GM13976 (cell line): ENCODE data around the gene SNX4.

ENCODE experiments used
- DNase-seq: peaks from one replicate; pipeline ENCODE4 v3.0.0; 2012; ENCODE audit warnings: low spot score
- in situ Hi-C: fragments of 300-500 bp; cut with MboI; formaldehyde crosslinking; loops from one replicate; pipeline ENCODE4 v1.12.0; 2022; ENCODE audit warnings: low sequenced_read_pairs, mixed read lengths, inconsistent platforms; ENCODE audit not compliant: unreplicated experiment
- TF ChIP-seq, protein P1 (sequence below): IDR thresholded peaks from 2 replicates; pipeline ENCODE4 v1.5.1; 2012; ENCODE audit warnings: borderline replicate concordance, mild to moderate bottlenecking; ENCODE audit not compliant: insufficient read depth; ENCODE audit errors: extremely low read depth, missing control alignments, control extremely low read depth

The SNX4 gene

DNA sequence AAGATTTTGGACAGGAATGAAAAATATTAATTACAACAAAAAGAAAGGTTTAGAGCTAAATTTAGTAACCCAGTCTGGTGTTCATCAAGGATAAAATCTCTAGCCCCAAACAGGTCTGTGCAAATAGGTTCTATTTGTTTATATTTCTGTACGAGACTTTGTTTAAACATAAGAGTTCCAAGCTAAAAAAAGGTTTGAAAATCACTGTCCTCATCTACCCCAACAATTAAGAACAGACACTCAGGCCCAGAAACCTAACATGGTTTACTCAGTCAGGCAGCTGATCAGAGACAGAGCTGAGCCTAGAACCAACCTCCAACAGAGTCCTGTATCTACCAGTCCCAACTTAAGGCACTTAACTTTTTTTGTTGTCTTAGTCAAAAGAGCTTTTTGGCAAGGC lies 49.3 kb downstream of the SNX4 start:
- in situ Hi-C loops, result no loop called here

DNA sequence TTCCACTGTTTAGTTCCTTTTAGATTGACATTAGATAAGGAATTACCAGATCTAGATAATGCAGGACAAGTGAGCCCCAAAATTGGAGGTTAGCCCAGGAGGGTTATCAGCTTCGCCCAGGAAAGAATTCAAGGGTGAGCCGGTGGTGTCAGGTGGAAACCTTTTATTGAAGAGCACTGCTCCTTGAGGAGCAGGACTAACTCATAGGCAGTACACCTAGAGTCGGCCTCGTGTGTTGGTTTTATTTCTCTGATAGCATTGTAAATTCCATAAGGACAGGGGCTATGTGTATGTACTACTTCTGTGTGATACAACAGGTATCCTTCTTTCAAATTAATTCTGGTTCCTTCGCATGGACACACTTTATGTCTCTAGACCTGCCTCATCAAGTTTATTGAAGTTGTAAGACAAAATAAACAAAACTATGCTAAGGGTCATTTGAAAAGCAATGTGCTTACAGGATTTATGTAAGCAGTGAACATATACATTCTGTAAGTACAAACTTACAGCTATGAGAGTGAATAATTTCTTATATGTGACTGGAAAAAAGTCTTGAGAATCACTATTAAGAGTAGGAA lies 57.2 kb downstream of the SNX4 start:
- no peak for DNase-seq
- in situ Hi-C loops, result no loop called here
- TF ChIP-seq, protein P1, sequence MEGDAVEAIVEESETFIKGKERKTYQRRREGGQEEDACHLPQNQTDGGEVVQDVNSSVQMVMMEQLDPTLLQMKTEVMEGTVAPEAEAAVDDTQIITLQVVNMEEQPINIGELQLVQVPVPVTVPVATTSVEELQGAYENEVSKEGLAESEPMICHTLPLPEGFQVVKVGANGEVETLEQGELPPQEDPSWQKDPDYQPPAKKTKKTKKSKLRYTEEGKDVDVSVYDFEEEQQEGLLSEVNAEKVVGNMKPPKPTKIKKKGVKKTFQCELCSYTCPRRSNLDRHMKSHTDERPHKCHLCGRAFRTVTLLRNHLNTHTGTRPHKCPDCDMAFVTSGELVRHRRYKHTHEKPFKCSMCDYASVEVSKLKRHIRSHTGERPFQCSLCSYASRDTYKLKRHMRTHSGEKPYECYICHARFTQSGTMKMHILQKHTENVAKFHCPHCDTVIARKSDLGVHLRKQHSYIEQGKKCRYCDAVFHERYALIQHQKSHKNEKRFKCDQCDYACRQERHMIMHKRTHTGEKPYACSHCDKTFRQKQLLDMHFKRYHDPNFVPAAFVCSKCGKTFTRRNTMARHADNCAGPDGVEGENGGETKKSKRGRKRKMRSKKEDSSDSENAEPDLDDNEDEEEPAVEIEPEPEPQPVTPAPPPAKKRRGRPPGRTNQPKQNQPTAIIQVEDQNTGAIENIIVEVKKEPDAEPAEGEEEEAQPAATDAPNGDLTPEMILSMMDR, result no peak

More for the DNA sequence above, 49.3 kb downstream of the SNX4 start:
- TF ChIP-seq, protein P1, result no peak
- no peak for DNase-seq

DNA sequence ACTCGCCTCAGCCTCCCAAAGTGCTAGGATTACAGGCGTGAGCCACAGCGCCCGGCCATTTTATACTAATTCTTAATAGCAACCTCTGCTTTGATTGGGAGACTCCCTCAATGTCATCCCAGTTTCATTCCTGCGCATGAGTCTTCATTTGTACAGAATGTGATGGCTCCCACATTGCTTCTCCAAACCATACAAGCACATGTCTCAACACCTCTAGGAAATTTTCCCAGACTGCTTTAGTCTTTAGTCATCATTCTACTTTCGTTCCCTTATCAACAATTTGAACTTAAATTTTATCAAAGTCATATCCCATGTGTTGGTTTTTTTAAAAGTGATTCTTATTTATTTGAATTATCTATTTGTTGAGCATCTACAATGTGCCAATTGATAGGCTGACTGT lies 58.1 kb downstream of the SNX4 start:
- TF ChIP-seq, protein P1, result no peak
- in situ Hi-C loops, result no loop called here
- no peak for DNase-seq

DNA sequence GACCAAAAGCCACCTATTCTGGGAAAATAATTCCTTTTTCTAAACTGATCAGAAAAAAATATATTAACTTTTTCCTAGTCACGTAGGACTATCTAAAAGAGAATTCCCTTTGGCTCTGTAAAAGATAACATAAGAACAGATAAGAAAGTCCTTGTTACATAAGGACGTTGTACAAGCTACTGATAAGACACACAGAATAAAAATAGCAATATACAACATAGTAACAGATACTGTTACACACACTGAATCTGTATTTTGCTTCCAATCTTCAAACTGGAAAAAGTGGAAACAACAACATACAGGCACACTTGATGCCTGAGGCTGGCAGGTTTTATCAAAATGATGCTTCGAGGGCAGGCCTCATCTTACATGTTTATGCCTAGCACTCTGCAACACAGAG lies 59.8 kb downstream of the SNX4 start:
- in situ Hi-C loops, result no loop called here

DNA sequence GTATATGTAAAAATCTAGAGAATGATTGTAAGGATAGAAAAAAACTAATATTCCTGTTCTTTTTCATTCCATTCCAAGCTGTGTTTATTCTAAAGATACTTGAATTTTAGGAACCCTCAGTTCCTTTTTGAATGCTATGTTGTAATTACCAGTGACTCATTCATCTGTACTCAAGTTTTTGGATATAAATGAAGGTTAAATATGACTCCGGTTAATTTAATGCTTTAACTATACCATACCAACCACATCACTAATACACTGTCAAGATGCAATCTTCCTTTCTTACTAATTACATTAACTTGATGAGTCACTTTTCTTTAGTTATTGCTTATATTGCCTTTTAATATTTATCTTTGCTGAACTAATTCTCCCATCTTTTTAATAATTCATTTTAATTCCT lies 76.1 kb downstream of the SNX4 start:
- in situ Hi-C loops, result loop anchor here (25.0 kb wide), 1 partner anchor 682 kb away; no protein-coding TSS in a partner anchor
- no peak for DNase-seq
- TF ChIP-seq, protein P1, result no peak

More for the DNA sequence above, 59.8 kb downstream of the SNX4 start:
- TF ChIP-seq, protein P1, result no peak
- DNase-seq, result no peak

DNA sequence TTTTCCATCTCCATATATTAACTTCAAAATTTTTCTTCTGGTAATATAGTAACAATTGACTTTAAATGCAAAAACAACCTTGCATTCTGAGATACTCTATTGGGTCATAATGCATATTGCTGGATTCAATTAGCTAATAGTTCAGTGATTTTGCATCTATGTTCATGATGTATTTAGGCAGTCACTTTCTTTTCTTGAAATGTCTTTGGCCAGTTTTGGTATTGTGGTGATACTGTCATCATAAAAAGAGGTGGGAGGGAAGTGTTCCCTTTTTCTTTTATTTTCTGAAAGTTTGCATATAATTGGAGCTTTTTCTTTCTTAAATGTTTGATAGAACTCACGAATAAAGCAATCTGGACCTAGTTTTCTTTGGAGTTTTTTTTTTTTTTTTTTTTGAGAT lies 77.5 kb downstream of the SNX4 start:
- TF ChIP-seq, protein P1, result no peak
- in situ Hi-C loops, result loop anchor here (25.0 kb wide), 1 partner anchor 680 kb away; no protein-coding TSS in a partner anchor
- no peak for DNase-seq

DNA sequence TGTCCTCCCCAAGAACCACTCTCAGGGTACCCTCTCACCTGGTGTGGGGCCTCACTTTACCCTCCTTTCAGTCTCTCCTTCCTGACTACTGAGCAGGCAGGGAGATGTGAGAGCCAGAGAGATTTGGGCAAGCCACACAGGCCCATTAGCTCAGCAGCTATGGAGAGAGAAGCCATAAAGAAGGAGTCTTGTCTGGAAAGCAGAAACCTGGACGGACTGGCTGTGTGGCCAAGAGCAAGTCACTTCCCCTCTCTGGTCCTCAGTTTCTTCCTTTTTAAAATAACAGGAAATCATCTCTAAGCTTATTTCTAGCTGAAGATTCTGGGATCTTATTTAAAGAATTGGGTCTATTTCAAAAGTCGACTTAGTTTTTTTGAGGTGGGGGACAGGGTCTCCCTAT lies 79.0 kb downstream of the SNX4 start:
- no peak for DNase-seq
- in situ Hi-C loops, result loop anchor here (25.0 kb wide), 1 partner anchor 679 kb away; no protein-coding TSS in a partner anchor
- TF ChIP-seq, protein P1, result no peak
